AG08395 (cell line): ENCODE results near the gene HDGFL3.
"Not testable (repeated sequence)": the region's sequence is repeated elsewhere in the genome, so short reads cannot be mapped to it uniquely, and the experiment has no call there.

ENCODE experiments used
- DNase-seq: peaks from one replicate; pipeline ENCODE4 v3.0.0; 2012; ENCODE audit warnings: mixed read lengths, low spot score

HDGFL3 gene

GRCh38 chr15:83099290-83099689 lies 108.3 kb downstream of the HDGFL3 start:
- no peak for DNase-seq

- DNase-seq, result no peak
Observed at GRCh38 chr15:83098079-83098478, 109.5 kb downstream of the HDGFL3 start.

- DNase-seq, result no peak
Observed at GRCh38 chr15:83094583-83094982, 113.0 kb downstream of the HDGFL3 start.

GRCh38 chr15:83092309-83092976 lies 115.2 kb downstream of the HDGFL3 start:
- DNase-seq, result no peak

GRCh38 chr15:83091965-83092308 lies 115.7 kb downstream of the HDGFL3 start:
- DNase-seq, result not testable (repeated sequence)

GRCh38 chr15:83090465-83090864 lies 117.2 kb downstream of the HDGFL3 start:
- DNase-seq, result no peak

GRCh38 chr15:83088876-83089275 lies 118.7 kb downstream of the HDGFL3 start:
- DNase-seq, result no peak

- no peak for DNase-seq
Observed at GRCh38 chr15:83087576-83087975, 120.0 kb downstream of the HDGFL3 start.

GRCh38 chr15:83085864-83086552 lies 121.6 kb downstream of the HDGFL3 start:
- DNase-seq, result not testable (repeated sequence)

GRCh38 chr15:83085461-83085860 lies 122.2 kb downstream of the HDGFL3 start:
- DNase-seq, result not testable (repeated sequence)

- DNase-seq, result no peak
Observed at GRCh38 chr15:83082730-83083386, 124.8 kb downstream of the HDGFL3 start.

- no peak for DNase-seq
Observed at GRCh38 chr15:83081256-83082014, 126.2 kb downstream of the HDGFL3 start.

GRCh38 chr15:83078712-83079111 lies 128.9 kb downstream of the HDGFL3 start:
- DNase-seq, result no peak
